ES-I3 (cell line): ENCODE data around the gene RIMBP2.
"Not testable (repeated sequence)": the region's sequence is repeated elsewhere in the genome, so short reads cannot be mapped to it uniquely, and the experiment has no call there.

Experiments
- H3K36me3 ChIP-seq: 2 replicates; pipeline ENCODE4 v1.6.1; 2013; ENCODE audit warnings: mild to moderate bottlenecking, low read length, control low read depth, moderate library complexity; ENCODE audit not compliant: insufficient read depth
- H3K4me1 ChIP-seq: 2 replicates; pipeline ENCODE4 v1.6.1; 2013; ENCODE audit warnings: mild to moderate bottlenecking, control low read depth, low read length; ENCODE audit not compliant: insufficient read depth
- H3K9ac ChIP-seq: 2 replicates; pipeline ENCODE4 v1.6.1; 2013; ENCODE audit warnings: low read depth, mild to moderate bottlenecking, low read length, moderate library complexity
- H3K9me3 ChIP-seq: 2 replicates; pipeline ENCODE4 v1.6.1; 2013; ENCODE audit warnings: mild to moderate bottlenecking, low read length, moderate library complexity; ENCODE audit not compliant: control insufficient read depth, insufficient read depth

The RIMBP2 gene

GRCh38 chr12:130603396-130603965 is 112.6 kb downstream of the RIMBP2 start:
- H3K9ac ChIP-seq: no peak overlapping the region
- H3K36me3 ChIP-seq: no peaks in the 10 kb centered on the region
- H3K4me1 ChIP-seq: no peaks in the 10 kb centered on the region
- H3K9me3 ChIP-seq: no peaks in the 10 kb centered on the region

GRCh38 chr12:130602251-130602650 is 113.8 kb downstream of the RIMBP2 start:
- H3K36me3 ChIP-seq: no peaks in the 10 kb centered on the region
- no peaks in the 10 kb centered on the region for H3K9me3 ChIP-seq
- no peaks in the 10 kb centered on the region for H3K4me1 ChIP-seq
- H3K9ac ChIP-seq: no peak overlapping the region

DNA sequence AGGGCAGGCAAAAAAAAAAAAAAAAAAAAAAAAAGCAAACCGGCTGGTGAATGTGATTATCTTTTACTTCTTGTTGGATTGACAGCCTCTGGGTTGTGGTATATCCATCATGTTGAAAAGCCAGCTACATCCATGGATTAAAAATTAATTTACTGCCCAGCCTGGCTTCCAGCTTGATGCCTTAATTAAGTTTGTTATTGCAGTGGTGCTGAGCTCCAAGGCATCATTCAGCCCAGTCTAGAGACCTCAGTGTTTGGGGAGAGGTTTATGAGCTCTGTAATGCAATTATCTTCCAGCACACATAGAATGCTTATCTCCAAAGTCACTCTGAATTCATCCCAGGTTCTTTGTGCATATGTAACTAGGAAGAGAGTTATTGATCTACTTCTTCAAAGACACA is 114.8 kb downstream of the RIMBP2 start:
- H3K36me3 ChIP-seq: no peaks in the 10 kb centered on the region
- H3K9me3 ChIP-seq: no peaks in the 10 kb centered on the region
- H3K9ac ChIP-seq: no peak overlapping the region
- H3K4me1 ChIP-seq: no peaks in the 10 kb centered on the region

GRCh38 chr12:130596241-130596640 is 119.9 kb downstream of the RIMBP2 start:
- Histone ChIP-seq H3K9ac (no peak overlapping the region), H3K4me1 (no peaks in the 10 kb centered on the region), H3K36me3 (no peaks in the 10 kb centered on the region), H3K9me3 (no peaks in the 10 kb centered on the region)

DNA sequence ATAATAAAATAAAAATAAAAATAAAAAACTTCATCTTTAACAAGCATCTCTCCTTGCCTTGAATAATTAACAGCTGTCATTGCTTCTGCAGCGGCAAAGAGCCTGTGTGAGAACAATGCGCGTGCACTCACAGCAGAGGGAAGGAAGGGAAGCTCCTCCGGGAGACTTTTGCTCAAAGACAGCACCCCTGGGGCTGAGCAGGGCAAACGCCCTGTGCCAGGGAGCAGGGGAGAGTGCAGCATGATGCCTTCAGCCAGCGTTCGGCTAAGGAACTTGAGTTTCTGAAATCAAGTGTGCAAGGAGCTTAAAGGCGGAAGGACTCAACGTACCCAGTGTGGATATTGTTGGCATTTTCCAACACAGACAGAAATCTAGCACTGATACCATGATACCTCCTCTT is 120.5 kb downstream of the RIMBP2 start:
- no peaks in the 10 kb centered on the region for H3K9me3 ChIP-seq
- H3K4me1 ChIP-seq: no peaks in the 10 kb centered on the region
- no peak overlapping the region for H3K9ac ChIP-seq
- no peaks in the 10 kb centered on the region for H3K36me3 ChIP-seq

DNA sequence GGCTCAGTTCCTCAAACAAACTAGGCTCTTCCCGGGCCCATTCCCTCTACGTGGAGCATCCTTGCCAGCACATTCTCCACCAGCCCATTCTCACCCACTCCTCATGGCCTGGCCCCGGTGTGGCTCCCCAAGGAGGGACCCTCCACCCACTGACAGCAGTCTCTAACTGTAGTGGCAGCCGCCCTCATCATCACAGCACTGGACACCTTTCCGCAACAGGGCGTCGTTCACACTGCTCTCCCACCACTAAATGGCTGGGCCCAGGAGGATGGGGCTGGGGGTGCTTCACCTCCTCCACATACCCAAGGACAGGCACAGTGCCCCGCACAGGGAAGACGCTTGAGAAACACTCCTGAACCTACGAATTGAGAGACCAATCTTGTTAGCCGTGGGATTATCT is 123.0 kb downstream of the RIMBP2 start:
- no peak overlapping the region for H3K9ac ChIP-seq
- H3K9me3 ChIP-seq: no peaks in the 10 kb centered on the region
- H3K4me1 ChIP-seq: no peaks in the 10 kb centered on the region
- no peaks in the 10 kb centered on the region for H3K36me3 ChIP-seq

DNA sequence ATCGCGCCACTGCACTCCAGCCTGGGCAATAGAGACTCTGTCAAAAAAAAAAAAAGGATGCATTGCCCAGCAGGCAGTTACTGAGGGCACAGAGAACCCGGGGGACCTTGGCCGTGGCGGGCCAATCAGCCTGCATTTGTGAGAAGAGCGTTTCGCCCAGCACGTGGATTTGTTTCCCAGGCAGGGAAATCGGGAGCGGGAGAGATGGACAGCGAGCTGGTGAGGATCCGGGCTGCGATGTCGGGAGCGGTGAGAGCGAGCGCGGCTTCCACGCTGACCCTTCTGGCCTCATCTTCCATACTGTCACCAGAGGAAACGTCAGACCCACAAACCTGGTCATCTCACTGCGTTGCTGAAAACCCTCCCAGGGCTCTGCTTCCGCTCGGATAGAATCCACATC is 123.5 kb downstream of the RIMBP2 start:
- Histone ChIP-seq H3K9me3 (no peaks in the 10 kb centered on the region), H3K9ac (no peak overlapping the region), H3K36me3 (no peaks in the 10 kb centered on the region), H3K4me1 (no peaks in the 10 kb centered on the region)

DNA sequence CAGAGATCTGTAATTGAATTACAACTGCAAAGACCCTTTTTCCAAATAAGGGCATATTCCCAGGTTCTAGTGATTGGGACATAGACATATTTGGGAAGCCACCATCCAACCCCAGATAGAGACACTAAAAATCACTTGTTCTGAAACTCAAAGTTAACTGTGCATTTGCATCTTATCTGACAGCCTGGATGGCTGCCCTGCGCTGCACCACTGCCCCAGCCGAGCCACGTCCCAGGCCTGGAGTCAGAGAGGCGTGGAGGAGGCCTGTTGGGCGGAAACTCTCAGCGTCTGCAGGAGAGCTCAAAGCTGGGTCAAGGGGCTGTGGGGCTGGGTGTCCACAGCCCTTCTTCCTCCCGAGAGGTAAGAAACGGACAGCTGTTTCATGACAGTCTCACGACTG is 124.4 kb downstream of the RIMBP2 start:
- no peaks in the 10 kb centered on the region for H3K4me1 ChIP-seq
- no peak overlapping the region for H3K9ac ChIP-seq
- no peaks in the 10 kb centered on the region for H3K9me3 ChIP-seq
- no peaks in the 10 kb centered on the region for H3K36me3 ChIP-seq

GRCh38 chr12:130590685-130591084 is 125.4 kb downstream of the RIMBP2 start:
- Histone ChIP-seq H3K9me3 (no peaks in the 10 kb centered on the region), H3K4me1 (no peaks in the 10 kb centered on the region), H3K36me3 (no peaks in the 10 kb centered on the region), H3K9ac (no peak overlapping the region)

GRCh38 chr12:130589540-130590317 is 126.4 kb downstream of the RIMBP2 start:
- Histone ChIP-seq H3K9me3 (no peaks in the 10 kb centered on the region), H3K36me3 (no peaks in the 10 kb centered on the region), H3K4me1 (no peaks in the 10 kb centered on the region), H3K9ac (no peak overlapping the region)

DNA sequence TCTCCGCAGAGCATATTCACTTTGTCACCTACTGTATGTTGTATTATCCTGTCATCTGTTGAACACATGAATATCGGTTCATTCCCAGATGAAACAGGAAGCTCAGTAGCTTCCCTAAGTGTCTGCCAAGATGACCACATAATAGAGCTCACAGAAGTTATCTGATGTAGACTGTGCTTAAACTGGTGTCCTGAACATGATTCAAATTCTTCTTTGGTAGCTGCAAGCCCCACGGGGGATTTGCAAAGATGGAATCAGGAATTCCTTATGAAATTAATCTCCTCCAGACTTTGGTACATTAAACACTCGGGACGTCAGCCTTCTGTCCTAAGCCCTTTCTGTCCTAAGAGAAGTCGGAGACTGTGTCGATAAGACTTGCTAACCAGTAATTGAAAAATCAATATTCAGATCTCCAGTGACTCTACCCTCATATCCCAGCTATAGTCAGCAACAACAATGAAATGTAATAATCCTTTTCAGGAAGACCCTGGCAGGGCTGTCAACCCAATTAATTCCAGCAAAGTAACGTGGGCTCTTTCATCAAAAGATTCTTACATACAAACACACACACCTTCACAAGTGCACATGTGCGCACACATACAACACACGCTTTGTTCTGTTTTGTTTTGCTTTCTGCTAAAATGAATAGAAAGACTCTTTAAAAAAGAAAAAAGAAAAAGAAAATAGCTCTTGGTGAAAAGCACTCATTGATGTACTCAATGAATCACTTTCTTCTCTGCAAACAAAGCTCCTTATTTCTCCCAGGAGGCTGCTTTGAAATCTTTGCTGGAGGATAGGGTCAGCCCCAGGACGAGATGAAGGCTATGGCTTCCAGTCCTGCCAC is 127.2 kb downstream of the RIMBP2 start:
- Histone ChIP-seq H3K4me1 (no peaks in the 10 kb centered on the region), H3K9me3 (no peaks in the 10 kb centered on the region), H3K9ac (no peak overlapping the region), H3K36me3 (no peaks in the 10 kb centered on the region)

GRCh38 chr12:130587966-130588365 is 128.1 kb downstream of the RIMBP2 start:
- H3K36me3 ChIP-seq: no peaks in the 10 kb centered on the region
- no peaks in the 10 kb centered on the region for H3K9me3 ChIP-seq
- H3K9ac ChIP-seq: no peak overlapping the region
- no peaks in the 10 kb centered on the region for H3K4me1 ChIP-seq

GRCh38 chr12:130584475-130584874 is 131.6 kb downstream of the RIMBP2 start:
- not testable (repeated sequence) for H3K36me3 ChIP-seq, H3K4me1 ChIP-seq, H3K9me3 ChIP-seq, H3K9ac ChIP-seq

DNA sequence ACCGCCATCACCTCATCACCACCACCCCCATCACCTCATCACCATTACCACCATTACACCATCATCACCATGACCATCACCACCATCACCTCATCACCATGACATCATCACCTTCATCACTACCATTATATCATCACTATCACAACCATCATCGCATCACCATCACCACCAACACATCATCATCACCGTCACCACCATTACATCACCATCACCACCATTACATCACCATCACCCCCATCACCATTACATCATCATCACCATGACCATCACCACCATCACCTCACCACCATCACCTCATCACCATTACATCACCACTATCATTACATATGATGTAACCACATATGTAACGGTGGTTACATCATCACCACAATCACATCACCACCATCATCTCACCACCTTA is 132.3 kb downstream of the RIMBP2 start:
- Histone ChIP-seq H3K9me3 (no peaks in the 10 kb centered on the region), H3K36me3 (no peaks in the 10 kb centered on the region), H3K9ac (no peak overlapping the region), H3K4me1 (no peaks in the 10 kb centered on the region)

GRCh38 chr12:130583317-130583716 is 132.8 kb downstream of the RIMBP2 start:
- Histone ChIP-seq H3K36me3 (no peaks in the 10 kb centered on the region), H3K4me1 (no peaks in the 10 kb centered on the region), H3K9ac (no peak overlapping the region), H3K9me3 (no peaks in the 10 kb centered on the region)
